ENCODE measurements around the gene TLR8. TPM values are rescaled to one million over a fixed set of nuclear protein-coding genes. Genes with fewer than 3 reads are reported as not detected.

The TLR8 gene
- total RNA-seq (2012; rRNA removed) = not detected in 2 replicates
- polyA plus RNA-seq (2012; rRNA removed) = not detected in 2 replicates
- polyA plus RNA-seq (2012; cell fraction: cytosol; rRNA removed) = not detected in 2 replicates
- not detected in 2 replicates for polyA plus RNA-seq (2012; cell fraction: nucleus; rRNA removed; ENCODE audit: low replicate concordance)
- Bru-seq, nascent RNA = not detected
- not detected for BruChase-seq, experiment 1, labeled RNA remaining after a 6-hour chase
- BruChase-seq, experiment 2, labeled RNA remaining after a 2-hour chase = not detected
- long read RNA-seq = 0 reads

- Histone ChIP-seq H2BK5ac (ENCODE audit: low read depth, low read length, poor library complexity, severe bottlenecking) (no peak within 1 kb of the TSS), H4K5ac (ENCODE audit: low read depth, low read length) (no peak within 1 kb of the TSS), H4K20me1 (ENCODE audit: insufficient read depth, low read length) (no peaks in the 10 kb centered on the region), H4K8ac (ENCODE audit: low read depth in 2 of 2, low read length in 2 of 2) (no peak within 1 kb of the TSS), H2AFZ (replicated peaks; ENCODE audit: low read length, poor library complexity) (no peak within 1 kb of the TSS), H2AK9ac (replicated peaks; ENCODE audit: low read depth, low read length, poor library complexity) (no peak within 1 kb of the TSS), H3K27me3 (ENCODE audit: control insufficient read depth, insufficient read depth, low read length) (no peaks in the 10 kb centered on the region; the same call in 1 of the 2 replicates), H3K9me3 (ENCODE audit: control insufficient read depth, insufficient read depth, low read length) (no peaks in the 10 kb centered on the region), H3K9ac (ENCODE audit: low read depth, low read length) (no peak within 1 kb of the TSS), H3K36me3 (ENCODE audit: control insufficient read depth, insufficient read depth, low read length) (no peaks in the 10 kb centered on the region), H2BK15ac (ENCODE audit: low read depth, low read length) (no peak within 1 kb of the TSS), H3K18ac (ENCODE audit: low read depth, low read length) (no peak within 1 kb of the TSS), H2AK5ac (ENCODE audit: low read depth, low read length) (no peak within 1 kb of the TSS), H2BK120ac (ENCODE audit: low read depth, low read length) (no peak within 1 kb of the TSS), H3K23ac (ENCODE audit: low read depth, low read length) (no peak within 1 kb of the TSS), H3K9me1 (ENCODE audit: insufficient read depth, low read length) (no peaks in the 10 kb centered on the region), H3K4ac (ENCODE audit: low read depth, low read length) (no peak within 1 kb of the TSS), H3K4me2 (ENCODE audit: low read depth, low read length) (no peak within 1 kb of the TSS), H3K56ac (ENCODE audit: extremely low read depth, insufficient read depth, low read length) (no peak within 1 kb of the TSS), H4K91ac (ENCODE audit: insufficient read depth, low read depth, low read length) (no peak within 1 kb of the TSS), H3K27ac (ENCODE audit: insufficient read depth, low read length) (no peak within 1 kb of the TSS), H3K79me1 (ENCODE audit: low read depth in 1 of 2, low read length in 2 of 2) (no peaks in the 10 kb centered on the region), H3K14ac (replicated peaks; ENCODE audit: low read depth, low read length) (no peak within 1 kb of the TSS), H3K4me1 (ENCODE audit: control insufficient read depth, insufficient read depth, low read length) (no peaks in the 10 kb centered on the region), H2BK20ac (ENCODE audit: low read depth, low read length) (no peak within 1 kb of the TSS), H3K4me3 (ENCODE audit: insufficient read depth, low read depth, low read length) (no peak within 1 kb of the TSS)
- ATAC-seq (ENCODE audit: low read depth) (no peak), DNase-seq (no peak)
- WGBS, 2 experiments (ENCODE audit: extremely low coverage in 2 of 2, insufficient read length in 1 of 2) = 80% methylated on average over 1 of the region's 15 CpGs; no CpG with 5 or more reads in 1 of the 2 experiments
- intact Hi-C loops (cut with micrococcal nuclease) (loop anchor here (10.0 kb wide), 1 partner anchor 821 kb away; no protein-coding TSS in a partner anchor), in situ Hi-C loops (cut with MboI; ENCODE audit: low sequenced_read_pairs) (no loop called here), dilution Hi-C loops (cut with HindIII; ENCODE audit: low sequenced_read_pairs, unreplicated experiment) (no loop called here)
- no TSS peak for BruUV-seq (replicated peaks)
- POLR2A ChIA-PET (ENCODE audit: unreplicated experiment) = no interaction called here
- CTCF ChIA-PET = no interaction called here
- TF ChIP-seq USF2 (IDR thresholded peaks at IDR 0.05; ENCODE audit: low read depth, low read length) (no peak), ELK1 (IDR thresholded peaks at IDR 0.05; ENCODE audit: borderline replicate concordance, low read depth, low read length) (no peak), MAFK (IDR thresholded peaks at IDR 0.05; ENCODE audit: low read depth, low read length) (no peak), CHD1 (IDR thresholded peaks at IDR 0.05; ENCODE audit: low read depth, low read length) (no peak), RFX5 (IDR thresholded peaks at IDR 0.05; ENCODE audit: low read depth, low read length) (no peak)
Observed at GRCh38 chrX:12906046-12906761, at the start of gene TLR8. Gene TLR8, plus strand, starts transcription at chrX:12906620. Its CDS starts 87 bp downstream, at chrX:12906707.

Measured in IMR-90 (cell line).